Cardiac septum (tissue), 1 donor: ENCODE measurements around the gene DOK4. TPM values are rescaled to one million over a fixed set of nuclear protein-coding genes. Genes with fewer than 3 reads are reported as not detected.

Experiments
- DNase-seq: peaks from one replicate; pipeline ENCODE4 v3.0.0-alpha.2; 2020; ENCODE audit warnings: low spot score
- intact Hi-C: fragments of 100-400 bp; cut with DNase I; formaldehyde crosslinking; loops from one replicate; pipeline ENCODE4 v1.14.0; 2022
- long read RNA-seq: library from polyadenylated mRNA; unstranded; transcript quantifications from one replicate; pipeline ENCODE4 v2.0.0, GENCODE V29; 2021
- total RNA-seq: library from RNA; stranded (reverse); fragmentation: NEBNext Ultra II Directional; extraction: Animal tissue kit (Norgen Biotek cat#: 25700); gene quantifications from one replicate; pipeline ENCODE4 v1.2.1, GENCODE V29; 2021
- donor health status: DM: no; HTN: no; CAD: no.

The DOK4 gene
- total RNA-seq = 11.5 TPM
- long read RNA-seq, transcript DOK4-201 (9 exons, 2,772 nt) = major isoform, 8 of 30 reads
- long read RNA-seq, partial matches to known transcripts = 7 of 30 reads
- long read RNA-seq, other reads (novel, unspliced or antisense) = 13 of 30 reads

DNA sequence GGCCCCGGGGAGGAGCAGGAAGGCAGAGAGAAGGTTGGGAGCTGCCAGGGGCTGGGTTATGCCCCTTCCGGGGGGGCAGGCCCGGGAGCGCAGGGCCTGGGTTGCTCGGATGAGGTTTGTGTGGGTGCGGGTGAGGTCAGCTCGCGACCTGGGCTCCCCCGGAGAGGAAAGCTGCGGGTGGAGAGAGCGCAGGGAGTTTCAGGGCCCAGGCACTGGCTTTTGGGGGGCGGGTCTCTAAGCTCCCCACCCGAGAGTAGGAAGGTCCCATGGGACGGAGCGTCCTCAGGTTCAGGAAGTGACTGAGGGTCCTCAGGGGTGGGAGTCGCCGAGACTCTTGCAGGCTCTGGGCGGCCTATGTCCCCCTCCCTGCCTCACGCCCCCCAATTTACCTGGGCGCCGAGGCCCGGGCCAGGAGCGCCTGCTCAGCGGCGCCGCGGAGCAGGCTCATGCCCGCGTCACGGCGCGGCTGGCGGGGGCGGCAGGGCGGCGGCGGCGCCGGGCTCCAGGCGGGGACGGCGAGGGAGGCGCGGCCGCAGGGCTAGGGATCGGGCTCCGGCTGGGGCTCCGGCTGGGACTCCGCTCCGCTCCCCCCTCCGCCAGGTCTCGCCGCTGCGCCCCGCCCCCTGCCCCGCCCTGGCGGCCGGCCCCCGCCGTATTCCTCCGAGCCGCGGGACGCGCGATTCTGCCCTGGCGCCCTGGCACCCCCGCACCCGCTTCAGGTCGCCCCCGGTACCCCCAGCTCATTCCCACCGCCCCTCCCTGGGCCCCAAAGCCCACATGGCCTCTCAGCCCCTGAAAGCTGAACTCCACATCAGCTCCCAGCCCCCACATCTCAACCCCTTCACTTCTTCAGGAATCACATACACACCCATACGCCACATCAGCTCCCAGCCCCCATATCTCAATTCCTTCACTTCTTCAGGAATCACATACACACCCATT is at the start of gene DOK4:
DOK4 (minus strand) TSS at position 578 of the 942 bp plus-strand sequence. CDS start 6,986 bp downstream, outside the sequence.
- DNase-seq = peak; percentile 90
- intact Hi-C loops = loop anchor here (5.0 kb wide), 1 partner anchor 39 kb away; the partner anchor contains the start of genes CIAPIN1 and COQ9

DNA sequence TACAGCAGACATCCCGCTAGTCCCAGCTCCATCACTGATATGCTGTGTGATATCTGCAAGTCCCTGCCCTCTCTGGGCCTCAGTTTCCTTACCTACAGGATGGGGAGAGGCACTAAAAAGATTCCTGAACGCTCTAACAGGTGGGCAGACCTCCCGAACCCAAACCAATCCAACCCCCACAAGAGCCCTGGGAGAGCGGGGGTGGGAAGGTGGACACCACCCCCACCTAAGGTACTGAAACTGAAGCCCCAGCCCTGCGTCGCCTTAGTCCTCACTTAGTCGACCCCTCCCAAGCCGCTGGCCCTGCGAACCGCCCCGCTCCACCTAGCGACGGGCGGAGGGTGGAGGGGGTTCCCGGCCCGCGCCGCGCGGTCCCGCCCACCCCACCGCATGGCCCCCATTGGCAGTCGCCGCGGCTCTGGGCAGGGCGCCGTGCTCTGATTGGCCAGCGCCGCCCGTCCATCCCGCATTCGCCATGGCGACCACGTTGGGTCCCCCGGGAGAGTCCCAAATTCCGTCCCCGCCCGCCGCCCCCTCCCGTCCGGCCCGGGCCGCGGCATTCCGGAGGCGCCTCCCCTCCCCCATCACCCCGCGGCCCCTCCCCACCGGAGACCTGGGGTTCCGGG is 49.5 kb upstream of the DOK4 start:
- peak; percentile 96 for DNase-seq

DNA sequence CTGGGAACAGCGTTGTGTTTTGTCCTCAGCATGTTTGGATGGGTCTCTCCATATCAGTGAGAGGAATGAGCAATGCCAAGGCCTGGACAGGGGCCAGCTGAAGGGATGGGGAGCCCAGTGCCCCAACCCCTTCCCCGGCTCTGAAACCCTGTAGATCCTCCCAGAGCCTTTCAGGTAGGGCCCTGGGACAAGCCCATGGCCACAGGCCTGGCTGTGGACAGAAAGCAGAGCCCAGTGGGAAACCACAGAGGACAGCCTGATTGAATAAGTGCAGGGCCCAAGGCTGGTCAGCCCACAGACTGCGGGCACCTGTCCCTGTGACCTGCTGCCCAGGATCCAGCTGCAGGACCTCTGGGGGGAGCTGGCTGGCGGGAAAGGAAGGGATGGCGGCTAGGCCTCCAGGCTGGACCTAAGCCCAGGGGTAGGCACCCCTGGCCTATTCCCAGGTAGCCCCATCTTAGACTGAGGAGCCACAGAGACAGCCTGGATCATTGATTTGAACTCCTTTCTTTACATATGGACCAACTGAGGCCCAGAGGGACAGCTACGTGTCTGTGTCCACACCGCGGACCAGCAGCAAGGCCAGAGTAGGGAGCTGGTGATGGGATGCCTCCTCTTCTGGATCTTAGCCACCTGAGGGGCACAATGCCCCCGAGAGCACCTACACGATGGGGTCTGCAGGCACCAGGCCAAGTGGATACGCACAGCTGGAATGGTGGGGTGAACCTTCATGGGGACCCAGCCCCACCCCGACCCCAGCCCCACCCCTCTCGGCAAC is 48.8 kb upstream of the DOK4 start:
- intact Hi-C loops = loop anchor here (5.0 kb wide), 1 partner anchor 73 kb away; the partner anchor contains the start of gene POLR2C
- DNase-seq = peak; percentile 74

More for the DNA sequence above, 49.5 kb upstream of the DOK4 start:
- intact Hi-C loops = loop anchor here (5.0 kb wide), 1 partner anchor 73 kb away; the partner anchor contains the start of gene POLR2C

DNA sequence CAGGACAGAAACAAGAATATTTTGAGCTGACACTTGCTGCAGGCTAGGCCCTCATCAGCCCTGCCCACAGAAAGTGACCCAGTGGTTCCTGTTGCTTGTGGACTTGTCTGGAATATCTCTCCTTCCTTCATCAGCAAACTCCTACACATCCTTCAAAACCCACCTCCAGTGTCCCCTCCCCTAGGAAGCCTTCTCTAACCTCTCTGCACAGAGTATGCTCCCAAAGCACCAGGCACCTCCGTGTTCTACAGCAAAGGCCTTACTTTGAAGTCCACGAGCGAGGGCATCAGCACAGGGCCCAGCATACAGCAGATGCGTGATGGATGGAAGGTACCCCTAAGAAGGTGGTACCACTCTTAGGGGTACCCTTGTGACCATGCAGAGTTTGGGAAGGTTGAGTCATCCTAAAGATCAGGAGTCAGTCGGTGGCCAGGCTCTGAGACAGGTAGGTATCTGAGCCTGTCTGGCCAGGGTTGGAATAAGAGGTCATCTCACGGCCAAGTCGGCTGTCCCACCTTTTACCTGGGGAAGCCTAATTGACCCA is 48.1 kb upstream of the DOK4 start:
- intact Hi-C loops = no loop called here
- no peak for DNase-seq

DNA sequence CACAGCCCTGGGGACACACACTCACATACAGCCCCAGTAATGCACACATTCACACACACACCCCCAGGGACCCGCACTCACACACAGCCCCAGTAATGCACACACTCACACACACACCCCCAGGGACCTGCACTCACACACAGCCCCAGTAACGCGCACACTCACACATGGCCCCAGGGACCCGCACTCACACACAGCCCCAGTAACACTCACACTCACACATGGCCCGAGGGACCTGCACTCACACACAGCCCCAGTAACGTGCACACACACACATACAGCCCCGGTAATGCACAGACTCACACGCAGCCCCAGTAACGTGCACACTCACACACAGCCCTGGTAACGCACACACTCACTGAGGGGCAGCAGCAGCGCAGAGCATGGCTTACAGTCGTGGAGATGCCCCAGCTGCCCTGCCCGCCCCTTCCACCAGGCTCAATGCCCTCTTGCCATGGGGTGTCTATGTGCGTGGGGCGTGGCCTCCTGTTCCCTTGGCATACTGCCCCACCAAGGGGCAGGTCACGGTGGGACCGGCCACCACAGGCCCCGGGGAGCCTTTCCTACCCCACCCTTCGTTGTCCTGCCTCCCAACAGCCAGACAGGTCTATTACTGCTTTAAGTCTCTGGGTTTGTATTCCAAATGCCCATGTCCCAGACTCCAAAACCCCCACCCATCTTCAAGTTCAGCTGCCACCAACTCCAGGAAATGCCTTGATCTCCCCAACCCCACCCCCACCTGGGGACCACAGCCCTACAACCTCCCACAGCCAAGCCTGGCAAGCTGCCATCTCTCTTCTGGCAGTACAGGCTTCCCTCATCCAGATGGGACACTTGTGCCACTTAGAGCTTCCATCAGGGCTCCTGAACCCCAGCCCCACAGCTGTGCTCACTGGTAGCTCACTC is 47.4 kb upstream of the DOK4 start:
- intact Hi-C loops = no loop called here
- peak; percentile 74 for DNase-seq

DNA sequence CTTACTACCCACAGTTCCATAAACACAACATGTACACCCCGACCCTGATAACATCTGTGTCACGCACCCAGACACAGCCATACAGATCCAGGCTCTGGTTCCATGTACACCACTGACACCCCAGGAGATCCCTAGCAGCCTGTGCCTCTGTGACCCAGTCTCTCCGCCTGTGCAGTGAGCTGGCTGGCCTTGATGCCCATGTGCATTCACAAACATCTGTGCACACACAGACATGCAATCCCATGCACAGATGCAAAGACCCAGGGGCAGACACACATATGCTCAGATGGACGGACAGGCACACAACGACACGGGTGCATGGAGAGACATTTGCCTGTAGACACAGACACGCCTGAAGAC is 46.0 kb upstream of the DOK4 start:
- peak; percentile 61 for DNase-seq
- intact Hi-C loops = no loop called here

DNA sequence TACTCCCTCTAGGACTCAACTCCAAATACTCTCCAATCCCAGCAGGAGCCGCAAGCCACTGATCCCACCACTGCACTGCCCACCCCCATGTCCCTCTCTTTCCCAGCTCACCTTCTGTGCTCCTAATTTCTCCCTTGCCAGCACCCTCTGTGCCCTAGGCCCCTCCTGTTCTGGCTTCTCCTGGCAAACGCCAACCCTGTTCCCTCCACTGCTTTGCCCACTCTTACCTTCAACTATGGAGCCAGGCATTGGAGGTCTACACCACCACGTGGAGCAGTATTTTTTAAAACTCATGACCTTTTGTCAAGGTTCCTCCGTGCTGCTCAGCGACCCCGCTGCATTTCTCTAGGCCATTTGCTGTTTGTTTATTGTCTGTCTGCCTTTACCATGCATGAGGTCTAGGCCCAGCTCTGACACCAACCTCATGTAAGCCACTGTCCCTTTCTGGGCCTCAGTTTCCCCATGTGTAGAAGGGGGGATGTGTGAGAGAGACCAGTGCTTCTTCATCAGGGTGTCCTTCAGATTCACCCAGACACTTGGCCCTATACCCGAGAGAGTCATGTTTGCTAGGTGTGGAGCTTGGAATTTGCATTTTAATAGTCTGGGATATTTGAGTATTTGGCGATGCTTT is 45.5 kb upstream of the DOK4 start:
- intact Hi-C loops = no loop called here
- peak; percentile 29 for DNase-seq

DNA sequence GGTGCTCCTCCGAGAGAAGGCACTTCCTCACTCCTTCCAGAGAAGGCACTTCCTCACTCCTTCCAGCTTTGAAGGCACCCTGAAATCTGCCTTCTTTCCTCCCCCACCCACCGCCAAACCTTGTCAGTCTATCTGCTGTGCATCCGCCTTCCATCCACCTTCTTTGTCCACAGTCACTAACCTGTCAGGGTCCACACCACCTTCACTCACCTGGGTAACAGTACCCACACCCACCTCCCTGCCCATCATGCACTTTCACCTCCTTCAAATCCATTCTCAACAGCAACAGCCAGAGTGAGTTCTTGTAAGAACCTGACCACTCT is 44.9 kb upstream of the DOK4 start:
- intact Hi-C loops = no loop called here
- DNase-seq = peak; percentile 51

DNA sequence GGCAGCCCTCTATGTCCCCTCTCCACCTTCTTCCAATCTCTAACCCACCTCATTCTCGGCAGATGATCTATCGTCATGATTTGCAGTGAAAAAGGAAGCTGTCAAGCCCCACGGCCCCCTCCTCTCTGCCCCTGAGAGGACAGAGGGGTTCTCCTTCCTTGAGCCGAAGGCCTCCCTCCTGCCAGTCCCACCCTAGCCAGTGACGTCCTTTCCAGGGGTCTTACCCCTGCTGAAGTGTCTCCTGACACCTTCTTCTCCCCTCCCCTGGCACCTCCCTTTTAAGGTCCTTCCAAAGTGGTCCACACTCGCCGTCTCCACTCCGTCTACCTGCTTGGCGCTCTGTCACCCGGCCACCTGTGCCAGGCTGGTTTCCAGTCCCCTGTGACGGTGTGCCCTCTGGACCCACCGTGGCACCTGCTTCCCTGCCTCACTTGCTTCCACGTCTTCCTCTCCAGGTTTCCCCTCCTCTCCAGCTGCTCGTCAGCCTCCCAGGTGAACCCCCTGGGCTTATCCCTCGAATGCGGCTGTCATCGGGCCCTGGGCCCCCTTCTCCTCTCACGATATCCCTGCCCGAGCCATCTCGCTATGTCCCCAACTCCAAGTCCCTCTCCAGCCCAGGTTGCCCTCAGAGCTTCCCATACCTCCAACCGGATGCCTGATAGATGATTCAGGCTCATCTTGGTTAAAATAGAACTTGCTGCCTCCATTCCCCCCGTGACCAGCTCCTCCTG is 44.4 kb upstream of the DOK4 start:
- DNase-seq = peak; percentile 58

DNA sequence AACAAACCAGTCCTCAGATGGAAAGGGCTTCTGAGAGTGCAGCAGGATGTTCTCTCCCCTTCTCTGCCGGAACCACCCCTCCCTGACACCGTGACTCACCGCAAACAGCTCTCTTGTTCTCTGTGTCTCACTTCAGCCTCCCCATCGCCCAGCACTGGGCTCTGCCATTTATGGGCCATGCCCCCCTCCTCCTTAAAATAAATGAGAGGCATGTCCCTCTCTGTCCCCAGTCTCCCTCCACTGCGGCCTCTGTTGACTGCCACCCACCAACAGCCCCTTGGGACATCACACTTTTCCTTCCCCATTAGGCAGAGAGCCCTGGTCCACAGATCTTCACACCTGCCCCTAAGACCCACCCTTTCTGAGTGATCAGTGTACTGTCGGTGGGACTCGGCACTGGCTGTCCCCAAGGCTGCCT is 43.8 kb upstream of the DOK4 start:
- intact Hi-C loops = no loop called here
- peak; percentile 77 for DNase-seq

More for the DNA sequence above, 44.4 kb upstream of the DOK4 start:
- intact Hi-C loops = no loop called here

DNA sequence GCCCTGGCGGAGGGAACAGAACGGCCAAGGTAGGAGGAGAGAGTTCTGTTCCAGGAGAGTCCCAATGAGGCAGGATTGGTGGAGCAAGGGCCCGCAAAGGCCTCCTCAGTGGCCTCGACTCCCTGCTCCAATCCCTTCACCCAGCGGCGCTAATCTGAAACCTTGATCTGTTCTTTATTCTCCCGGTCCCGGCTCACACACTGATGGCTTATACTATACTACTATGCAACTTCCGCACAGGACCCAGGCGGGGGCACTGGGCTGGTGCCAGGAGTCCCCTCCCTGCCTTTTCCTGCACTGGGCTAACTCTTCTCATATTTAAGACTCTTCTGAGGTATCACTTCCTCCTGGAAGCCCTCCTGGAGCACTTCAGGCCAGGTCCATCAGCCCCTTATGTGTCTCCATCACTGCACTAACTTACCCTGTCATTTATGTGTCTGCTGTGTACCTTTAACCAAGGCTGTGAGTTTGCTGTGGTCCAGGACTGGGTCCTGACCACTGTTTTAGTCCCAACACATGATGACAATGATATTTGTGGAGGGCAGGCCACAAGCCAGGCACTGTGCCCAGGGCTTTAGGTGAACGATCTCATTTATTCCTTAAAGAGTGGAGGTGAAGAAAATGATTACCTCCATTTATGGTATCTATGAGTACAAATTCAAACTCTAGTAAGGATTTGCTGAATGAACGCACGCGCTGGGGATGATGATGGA is 43.3 kb upstream of the DOK4 start:
- peak; percentile 51 for DNase-seq
- intact Hi-C loops = no loop called here

DNA sequence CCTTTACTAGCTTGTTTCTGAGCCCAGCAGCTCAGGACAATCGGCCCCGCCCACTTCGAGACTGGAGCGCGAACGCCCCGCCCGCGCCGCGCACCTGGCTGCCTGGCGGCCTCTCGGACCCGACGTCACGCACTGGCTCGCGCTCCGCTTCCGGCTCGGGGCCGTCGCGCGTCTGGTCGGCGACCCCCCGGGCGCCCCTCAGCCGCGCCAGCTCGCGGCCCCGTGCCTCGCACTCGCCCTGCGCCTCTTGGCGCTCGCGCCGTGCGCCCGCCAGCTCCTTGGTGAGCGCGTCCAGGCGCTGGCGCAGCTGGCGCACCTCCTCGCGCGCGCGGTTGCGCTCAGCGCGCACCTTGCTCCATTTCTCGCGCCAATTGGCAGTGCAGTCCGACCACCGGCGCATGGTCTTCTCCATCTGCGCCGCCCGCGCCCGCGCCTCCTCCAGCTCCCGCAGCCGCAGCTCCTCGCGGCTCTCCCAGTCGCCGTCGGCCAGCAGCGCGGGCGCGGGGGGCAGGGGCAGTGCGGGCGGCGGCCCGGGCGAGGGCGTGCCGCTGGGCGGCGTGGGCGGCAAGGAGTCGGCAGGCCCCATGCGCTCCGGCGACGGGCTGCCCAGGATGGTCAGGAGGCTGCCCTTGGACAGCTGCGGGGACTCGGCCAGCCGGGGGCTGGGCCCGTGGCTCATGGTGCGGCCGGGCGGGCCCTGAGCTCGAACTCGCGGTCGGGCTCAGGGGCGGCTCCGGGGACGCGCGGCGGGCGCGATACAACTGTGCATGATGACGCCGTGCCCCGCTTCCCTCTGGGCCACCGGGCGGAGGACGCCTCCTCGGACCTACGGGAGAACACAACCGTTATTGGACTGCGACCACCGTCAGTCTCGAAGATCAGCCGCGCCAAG is 42.5 kb upstream of the DOK4 start:
- intact Hi-C loops = no loop called here
- no peak for DNase-seq

DNA sequence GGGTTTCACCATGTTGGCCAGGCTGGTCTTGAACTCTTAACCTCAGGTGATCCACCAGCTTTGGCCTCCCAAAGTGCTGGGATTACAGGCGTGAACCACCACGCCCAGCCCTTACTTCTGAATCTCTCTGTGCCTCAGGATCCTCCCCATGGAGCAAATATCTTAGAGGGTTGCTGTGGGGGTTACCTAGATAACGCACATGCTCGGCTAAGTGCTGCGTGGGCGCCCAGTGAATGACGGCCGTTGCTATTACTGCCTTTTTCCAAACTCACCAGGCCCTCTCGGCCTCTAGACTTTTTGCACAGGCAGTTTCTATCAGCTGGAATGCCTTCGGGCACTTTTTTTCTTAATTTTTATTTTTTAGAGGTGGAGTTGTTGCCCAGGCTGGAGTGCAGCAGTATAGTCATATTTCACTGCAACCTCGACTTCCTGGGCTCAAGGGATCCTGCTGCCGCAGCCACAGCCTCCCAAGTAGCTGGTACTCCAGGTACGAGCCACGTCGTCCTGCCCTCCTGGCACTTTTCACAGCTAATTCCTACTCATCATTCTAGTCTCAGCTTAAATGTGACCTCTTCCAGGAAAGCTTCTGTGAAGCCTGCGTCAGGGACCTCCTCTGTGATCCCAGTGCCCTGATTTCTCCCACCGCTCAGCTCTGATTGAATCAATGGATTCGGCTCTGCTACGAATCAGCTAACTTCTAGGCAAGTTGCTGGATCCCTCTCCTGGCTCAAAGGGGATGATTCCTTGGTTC is 41.5 kb upstream of the DOK4 start:
- no peak for DNase-seq
- intact Hi-C loops = no loop called here

DNA sequence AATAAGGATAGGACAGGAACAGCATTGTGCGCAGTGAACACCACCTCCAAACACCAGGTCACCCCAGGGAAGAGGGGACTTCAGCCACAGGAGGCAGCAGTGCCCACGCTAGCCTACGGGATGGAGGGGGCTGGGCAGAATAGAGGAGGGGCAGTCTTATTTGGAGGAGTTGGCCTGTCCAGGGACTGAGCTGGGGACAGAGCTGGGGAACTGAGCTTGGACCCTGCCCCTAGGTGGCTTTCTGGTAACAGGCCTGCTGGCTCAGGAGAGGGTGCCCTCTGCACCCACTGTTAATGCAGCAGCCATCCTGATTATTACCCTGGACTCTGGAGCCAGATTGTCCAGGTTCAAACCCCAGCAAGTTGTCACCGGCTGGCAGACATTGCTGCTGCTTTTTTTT is 40.7 kb upstream of the DOK4 start:
- intact Hi-C loops = no loop called here
- no peak for DNase-seq

DNA sequence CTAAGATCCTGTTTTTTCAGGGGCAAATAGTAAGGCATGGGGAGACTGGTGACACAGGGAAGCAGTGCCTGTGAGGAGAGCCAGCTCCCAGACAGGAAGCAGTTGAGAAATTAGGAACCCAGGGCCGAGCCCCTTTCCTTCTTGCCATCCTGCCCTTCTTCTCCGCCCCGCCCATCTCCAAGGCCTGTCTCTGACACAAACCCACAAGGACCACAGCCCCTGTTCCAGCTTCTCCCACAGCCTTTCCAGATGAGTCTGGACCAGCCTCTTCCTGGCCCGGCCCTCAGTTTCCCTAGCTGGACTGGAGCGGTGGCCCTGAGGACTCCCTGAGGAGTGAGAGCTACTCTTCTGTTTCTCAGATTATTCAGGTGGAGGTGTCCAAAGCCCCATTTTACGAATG is 40.2 kb upstream of the DOK4 start:
- no peak for DNase-seq
- intact Hi-C loops = no loop called here
